Liver (tissue), 3 donors: ENCODE measurements around the gene MBNL2.

Source experiments
- FOXA1 ChIP-seq: IDR thresholded peaks from 2 replicates; pipeline ENCODE4 v1.6.1; 2016; ENCODE audit warnings: antibody characterized with exemption
- JUND ChIP-seq, 2 donors: IDR thresholded peaks; 2 replicates each; pipeline ENCODE4 v1.6.1; 2016; ENCODE audit warnings: antibody characterized with exemption in 2 of 2
- RAD21 ChIP-seq, 2 donors: IDR thresholded peaks; 2 replicates each; pipeline ENCODE4 v1.6.1; 2016; ENCODE audit warnings: antibody characterized with exemption in 2 of 2, mild to moderate bottlenecking in 2 of 2
- TF ChIP-seq, protein P1 (sequence below): fragments of 150-350 bp; IDR thresholded peaks from 2 replicates; pipeline ENCODE4 v1.5.1; 2017; ENCODE audit warnings: improper control_type of control experiment, low read depth, low read length; ENCODE audit not compliant: missing input control
- TF ChIP-seq, protein P2 (sequence below): IDR thresholded peaks from 2 replicates; pipeline ENCODE4 v1.6.1; 2016; ENCODE audit warnings: antibody characterized with exemption
- TF ChIP-seq, protein P3 (sequence below): IDR thresholded peaks from 2 replicates; pipeline ENCODE4 v1.6.1; 2016; ENCODE audit warnings: antibody characterized with exemption
- TF ChIP-seq, protein P4 (sequence below): IDR thresholded peaks from 2 replicates; pipeline ENCODE4 v1.6.1; 2016; ENCODE audit warnings: antibody characterized with exemption, mild to moderate bottlenecking
- donor health status: healthy.
- donor health status: healthy.

DNA sequence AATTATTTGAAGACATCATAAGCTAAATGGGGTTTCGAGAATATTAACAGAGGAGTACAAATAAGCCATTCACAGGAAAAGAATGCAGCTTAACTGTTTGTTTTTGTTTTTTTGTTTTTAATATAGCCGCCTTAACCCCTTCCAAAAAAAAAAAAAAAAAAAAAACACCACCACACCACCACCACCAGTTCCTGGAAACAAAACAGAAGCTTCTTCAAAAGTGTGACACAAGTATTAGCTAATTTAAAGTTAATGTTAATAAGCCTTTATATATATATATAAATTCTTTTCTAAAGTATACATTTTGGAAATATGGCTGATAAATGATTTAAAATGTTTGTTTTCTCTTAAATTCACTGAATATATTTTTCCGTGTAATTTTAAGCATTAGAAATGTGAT is 213.2 kb downstream of the MBNL2 start:
- TF ChIP-seq, protein P1, sequence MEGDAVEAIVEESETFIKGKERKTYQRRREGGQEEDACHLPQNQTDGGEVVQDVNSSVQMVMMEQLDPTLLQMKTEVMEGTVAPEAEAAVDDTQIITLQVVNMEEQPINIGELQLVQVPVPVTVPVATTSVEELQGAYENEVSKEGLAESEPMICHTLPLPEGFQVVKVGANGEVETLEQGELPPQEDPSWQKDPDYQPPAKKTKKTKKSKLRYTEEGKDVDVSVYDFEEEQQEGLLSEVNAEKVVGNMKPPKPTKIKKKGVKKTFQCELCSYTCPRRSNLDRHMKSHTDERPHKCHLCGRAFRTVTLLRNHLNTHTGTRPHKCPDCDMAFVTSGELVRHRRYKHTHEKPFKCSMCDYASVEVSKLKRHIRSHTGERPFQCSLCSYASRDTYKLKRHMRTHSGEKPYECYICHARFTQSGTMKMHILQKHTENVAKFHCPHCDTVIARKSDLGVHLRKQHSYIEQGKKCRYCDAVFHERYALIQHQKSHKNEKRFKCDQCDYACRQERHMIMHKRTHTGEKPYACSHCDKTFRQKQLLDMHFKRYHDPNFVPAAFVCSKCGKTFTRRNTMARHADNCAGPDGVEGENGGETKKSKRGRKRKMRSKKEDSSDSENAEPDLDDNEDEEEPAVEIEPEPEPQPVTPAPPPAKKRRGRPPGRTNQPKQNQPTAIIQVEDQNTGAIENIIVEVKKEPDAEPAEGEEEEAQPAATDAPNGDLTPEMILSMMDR = no peak
- TF ChIP-seq, protein P2, sequence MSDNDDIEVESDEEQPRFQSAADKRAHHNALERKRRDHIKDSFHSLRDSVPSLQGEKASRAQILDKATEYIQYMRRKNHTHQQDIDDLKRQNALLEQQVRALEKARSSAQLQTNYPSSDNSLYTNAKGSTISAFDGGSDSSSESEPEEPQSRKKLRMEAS = no peak
- TF ChIP-seq, protein P3, sequence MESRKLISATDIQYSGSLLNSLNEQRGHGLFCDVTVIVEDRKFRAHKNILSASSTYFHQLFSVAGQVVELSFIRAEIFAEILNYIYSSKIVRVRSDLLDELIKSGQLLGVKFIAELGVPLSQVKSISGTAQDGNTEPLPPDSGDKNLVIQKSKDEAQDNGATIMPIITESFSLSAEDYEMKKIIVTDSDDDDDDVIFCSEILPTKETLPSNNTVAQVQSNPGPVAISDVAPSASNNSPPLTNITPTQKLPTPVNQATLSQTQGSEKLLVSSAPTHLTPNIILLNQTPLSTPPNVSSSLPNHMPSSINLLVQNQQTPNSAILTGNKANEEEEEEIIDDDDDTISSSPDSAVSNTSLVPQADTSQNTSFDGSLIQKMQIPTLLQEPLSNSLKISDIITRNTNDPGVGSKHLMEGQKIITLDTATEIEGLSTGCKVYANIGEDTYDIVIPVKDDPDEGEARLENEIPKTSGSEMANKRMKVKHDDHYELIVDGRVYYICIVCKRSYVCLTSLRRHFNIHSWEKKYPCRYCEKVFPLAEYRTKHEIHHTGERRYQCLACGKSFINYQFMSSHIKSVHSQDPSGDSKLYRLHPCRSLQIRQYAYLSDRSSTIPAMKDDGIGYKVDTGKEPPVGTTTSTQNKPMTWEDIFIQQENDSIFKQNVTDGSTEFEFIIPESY = no peak
- TF ChIP-seq, protein P4, sequence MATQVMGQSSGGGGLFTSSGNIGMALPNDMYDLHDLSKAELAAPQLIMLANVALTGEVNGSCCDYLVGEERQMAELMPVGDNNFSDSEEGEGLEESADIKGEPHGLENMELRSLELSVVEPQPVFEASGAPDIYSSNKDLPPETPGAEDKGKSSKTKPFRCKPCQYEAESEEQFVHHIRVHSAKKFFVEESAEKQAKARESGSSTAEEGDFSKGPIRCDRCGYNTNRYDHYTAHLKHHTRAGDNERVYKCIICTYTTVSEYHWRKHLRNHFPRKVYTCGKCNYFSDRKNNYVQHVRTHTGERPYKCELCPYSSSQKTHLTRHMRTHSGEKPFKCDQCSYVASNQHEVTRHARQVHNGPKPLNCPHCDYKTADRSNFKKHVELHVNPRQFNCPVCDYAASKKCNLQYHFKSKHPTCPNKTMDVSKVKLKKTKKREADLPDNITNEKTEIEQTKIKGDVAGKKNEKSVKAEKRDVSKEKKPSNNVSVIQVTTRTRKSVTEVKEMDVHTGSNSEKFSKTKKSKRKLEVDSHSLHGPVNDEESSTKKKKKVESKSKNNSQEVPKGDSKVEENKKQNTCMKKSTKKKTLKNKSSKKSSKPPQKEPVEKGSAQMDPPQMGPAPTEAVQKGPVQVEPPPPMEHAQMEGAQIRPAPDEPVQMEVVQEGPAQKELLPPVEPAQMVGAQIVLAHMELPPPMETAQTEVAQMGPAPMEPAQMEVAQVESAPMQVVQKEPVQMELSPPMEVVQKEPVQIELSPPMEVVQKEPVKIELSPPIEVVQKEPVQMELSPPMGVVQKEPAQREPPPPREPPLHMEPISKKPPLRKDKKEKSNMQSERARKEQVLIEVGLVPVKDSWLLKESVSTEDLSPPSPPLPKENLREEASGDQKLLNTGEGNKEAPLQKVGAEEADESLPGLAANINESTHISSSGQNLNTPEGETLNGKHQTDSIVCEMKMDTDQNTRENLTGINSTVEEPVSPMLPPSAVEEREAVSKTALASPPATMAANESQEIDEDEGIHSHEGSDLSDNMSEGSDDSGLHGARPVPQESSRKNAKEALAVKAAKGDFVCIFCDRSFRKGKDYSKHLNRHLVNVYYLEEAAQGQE = no peak
- TF ChIP-seq JUND (IDR thresholded peaks at IDR 0.05) (no peak), RAD21 (IDR thresholded peaks at IDR 0.05) (no peak), FOXA1 (no peak)
